DMS153 treated with DMSO at 0.1 percent for 48 hours (cell line): ENCODE data around the gene ABHD16A.

Experiments used
- DNase-seq: peaks from one replicate; lab custom pipeline; 2025; ENCODE audit not compliant: unreplicated experiment; lab: John Stamatoyannopoulos, UW

Gene ABHD16A

DNA sequence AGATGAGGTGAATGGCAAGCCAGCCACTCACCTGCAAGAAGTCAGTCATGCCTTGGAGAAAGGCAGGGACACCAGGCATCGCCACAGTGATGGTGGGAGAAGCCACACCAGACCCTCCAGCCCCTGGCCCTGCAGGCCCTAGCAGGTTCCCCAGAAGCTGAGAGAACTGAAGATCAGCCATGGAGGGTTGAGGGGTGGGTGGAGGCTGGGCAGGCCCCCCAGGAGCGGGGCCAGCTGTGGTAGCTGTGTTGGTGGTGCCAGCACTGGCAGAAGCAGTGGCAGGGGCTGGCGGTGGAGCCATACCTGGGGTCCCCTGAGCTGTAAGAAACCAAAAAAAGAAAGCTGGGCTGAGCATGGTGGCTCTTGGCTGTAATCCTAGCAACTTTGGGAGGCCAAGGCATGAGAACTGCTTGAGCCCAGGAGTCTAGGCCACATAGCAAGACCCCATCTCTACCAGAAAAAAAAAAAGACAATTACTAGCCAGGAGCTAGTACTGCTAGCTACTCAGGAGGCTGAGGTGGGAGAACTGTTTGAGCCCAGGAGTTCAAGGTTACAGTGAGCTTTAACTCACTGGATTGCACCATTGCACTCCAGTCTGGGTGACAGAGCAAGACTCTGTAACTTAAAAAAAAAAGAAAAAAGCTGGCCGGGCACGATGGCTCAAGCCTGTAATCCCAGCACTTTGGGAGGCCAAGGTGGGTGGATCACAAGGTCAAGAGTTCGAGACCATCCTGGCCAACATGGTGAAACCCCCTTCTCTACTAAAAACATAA, 60.1 kb downstream of the ABHD16A start:
- no peak for DNase-seq

DNA sequence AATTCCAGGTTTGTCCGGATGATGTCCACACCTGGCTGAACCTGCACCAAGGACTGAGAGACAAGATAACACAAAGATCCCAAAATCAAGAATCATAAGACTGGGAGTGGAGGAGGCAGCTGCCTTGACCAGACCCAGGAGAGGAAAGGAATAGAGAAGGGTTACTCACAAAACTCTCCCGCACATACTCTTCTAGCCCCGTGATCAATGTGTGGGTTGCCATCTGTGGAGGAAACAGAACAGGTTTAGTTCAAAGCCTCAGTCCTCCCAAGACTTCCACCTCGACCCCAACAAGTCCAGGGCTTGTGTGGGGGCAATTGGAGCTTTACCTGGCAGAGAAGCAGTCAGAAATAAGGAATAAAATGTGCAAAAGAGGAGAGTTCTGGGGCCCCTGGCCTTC, 61.8 kb downstream of the ABHD16A start:
- DNase-seq: no peak

GRCh38 chr6:31640612-31641011, 62.5 kb downstream of the ABHD16A start:
- no peak for DNase-seq

- DNase-seq: no peak
Observed at GRCh38 chr6:31639449-31639861, 63.7 kb downstream of the ABHD16A start.

DNA sequence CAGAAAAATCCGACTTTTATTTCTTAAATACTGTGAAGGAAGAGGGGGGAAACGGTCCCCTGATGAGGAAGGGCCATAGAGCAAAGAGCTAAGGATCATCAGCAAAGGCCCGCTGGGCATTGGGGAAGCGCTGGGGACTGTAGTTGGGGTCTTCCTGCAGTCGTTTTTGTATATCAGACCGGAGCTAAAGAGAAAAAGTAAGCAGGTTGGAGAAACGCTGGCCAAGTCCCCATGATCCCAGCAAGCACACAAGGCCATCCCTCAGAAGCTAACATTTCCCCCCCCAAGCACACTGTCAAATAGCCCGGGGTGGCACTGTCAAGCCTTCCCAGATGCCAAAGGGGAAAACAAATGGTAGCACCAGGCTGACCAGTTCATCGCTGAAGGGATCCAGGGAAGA, 64.1 kb downstream of the ABHD16A start:
- no peak for DNase-seq
